GM21619 (cell line): ENCODE results near the gene SLC34A3.

Experiments used
- ATAC-seq: cut with Tn5 transposase; IDR thresholded peaks from one replicate; pipeline ENCODE4 v1.9.1; 2021; ENCODE audit not compliant: unreplicated experiment

Gene SLC34A3

DNA sequence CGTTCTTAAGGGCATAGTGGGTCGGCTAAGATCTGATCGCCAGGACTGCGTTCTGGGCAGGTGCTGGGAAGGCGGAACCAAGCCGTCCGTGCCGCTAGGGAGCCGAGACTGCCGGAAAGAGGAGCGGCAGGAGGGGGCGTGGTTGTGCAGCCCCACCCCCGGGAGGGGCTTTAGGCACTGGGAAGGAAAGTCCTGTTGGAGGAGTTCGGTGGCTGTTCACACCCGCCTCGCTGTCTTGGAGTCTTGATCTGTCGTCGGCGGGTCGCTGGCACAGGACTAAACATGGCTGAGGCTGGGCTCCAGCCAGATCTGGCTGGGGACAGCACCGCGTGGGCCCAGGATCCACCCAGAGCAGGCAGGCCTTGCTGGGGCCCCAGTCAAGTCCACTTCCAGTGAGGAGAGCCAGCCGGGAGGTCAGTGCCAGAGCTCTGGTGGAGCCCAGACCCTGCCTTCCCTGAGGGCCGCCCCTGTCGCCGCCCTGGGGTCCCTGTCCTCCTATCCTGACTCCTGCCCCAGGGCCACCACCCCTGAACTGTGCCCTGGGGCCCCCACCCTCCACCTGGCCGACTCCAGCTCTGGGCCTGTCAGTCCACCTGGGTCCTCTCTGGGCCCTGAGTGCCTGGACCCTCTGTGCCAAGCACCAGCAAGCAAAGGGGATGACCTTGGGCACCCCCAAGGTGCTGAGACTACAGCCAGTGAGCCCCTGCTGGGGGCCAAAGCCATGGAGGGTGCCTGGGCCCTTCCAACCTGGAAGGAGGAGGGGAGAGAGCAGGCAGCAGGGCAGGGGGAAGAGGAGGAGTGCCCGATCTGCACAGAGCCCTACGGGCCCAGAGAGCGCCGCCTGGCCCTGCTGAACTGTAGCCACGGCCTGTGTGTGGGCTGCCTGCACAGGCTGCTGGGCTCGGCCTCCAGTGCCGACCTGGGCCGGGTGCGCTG is 13.2 kb upstream of the SLC34A3 start:
- no peak for ATAC-seq

DNA sequence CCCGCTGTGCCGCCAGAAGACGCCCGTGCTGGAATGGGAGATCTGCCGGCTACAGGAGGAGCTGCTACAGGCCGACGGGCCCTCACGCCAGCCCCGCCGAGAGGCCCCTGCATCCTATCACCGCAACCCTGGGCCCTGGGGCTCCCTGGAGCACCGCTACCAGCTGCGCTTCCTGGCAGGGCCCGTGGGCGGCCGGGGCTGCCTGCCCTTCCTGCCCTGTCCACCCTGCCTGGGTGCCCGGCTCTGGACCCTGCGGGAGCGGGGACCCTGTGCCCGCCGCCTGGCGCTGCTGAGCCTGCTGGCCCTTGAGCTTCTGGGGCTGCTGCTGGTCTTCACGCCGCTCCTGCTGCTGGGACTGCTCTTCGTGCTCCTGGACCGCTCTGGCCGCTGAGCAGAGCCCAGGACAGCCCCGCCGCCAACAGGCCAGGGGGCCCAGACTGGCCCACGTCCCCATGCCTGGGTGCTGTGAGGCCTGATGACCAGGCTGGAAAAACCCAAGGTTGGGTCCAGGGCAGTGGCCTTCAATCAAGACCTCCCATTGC is 12.4 kb upstream of the SLC34A3 start:
- ATAC-seq = no peak

DNA sequence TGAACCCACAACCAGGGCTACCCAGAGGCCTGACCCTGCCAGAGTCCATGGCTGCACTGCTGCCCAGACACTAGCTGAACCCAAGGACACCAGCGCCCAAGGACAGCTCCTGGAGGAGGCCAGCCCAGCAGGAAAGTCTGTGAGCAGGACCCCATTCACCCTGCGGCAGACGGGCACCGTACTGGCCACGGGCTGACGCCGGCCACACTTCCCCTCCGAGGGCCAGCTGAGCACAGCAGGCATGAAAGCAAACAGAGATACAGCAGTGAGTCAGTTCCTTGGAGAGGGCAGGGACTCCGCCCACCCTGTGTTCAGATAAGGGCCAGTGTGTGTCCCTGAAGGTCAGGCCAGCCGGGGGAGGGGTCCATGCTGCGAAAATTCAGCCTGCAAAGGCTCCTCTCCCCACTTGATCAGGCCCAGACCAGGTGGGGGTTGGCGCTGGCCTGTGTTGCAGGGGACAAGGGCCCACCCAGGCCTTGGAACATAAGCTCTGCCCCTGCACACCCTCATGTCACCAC is 11.9 kb upstream of the SLC34A3 start:
- ATAC-seq = no peak

DNA sequence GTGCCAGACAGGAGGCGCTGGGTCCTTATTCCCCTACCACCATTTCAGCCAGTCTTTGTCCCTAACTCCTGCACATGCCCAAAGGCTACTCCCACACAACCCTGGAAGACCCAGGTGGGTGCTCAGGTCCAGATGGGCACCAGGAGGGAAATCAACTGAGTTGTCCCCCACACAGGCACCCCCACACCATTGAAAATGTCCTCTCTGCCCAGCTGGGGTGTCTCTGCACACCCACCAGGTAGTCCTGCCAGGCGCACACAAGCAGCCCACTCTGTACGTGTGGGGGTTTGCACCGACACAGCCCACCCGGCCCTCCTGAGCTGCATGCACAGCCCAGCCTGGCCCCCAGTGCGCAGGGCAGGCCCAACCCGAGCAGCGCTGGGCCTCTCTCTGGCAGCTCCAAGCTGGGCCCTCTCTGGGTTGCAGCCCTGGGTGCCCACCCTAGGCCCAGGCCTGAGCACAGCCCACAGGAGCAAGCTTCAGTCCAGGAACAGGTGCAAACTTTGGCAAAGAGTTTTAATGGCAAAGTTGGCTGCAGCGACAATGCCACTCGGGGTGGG is 10.9 kb upstream of the SLC34A3 start:
- no peak for ATAC-seq

DNA sequence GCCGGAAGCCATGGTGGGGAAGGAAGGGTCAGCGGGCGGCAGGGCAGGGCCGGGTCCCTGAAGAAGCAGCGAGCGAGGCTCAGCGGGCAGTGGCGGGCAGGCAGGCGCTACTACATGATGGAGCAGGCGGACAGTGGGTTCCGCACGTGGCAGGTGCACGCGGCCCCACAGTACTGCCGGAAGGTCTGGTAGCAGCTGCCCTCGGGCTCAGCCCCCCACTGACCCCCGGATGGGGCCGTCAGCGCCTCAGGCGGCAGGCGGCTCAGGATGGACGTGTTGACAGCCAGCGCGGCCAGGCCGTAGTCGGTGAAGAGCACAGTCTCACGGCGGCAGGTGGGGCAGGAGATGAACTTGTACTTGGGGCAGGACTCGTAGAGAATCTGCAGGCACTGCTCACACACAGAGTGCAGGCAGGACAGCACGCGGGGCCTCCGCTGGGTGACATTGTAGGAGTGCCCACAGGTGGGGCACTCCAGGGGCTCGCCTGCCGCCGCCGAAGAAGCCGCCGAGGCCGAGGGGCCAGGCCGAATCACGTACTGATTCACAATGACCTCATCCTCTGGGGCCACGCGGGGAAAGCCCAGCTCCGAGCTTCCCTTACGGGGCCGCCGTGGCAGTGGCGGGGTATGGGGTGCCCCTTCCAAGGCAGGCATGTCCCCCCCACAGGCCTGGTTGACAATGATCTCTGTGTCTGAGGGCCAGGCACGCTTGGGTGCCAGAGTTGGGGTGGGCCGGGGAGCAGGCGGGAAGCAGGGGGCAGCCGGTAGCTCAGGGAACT is 10.2 kb upstream of the SLC34A3 start:
- ATAC-seq = no peak

DNA sequence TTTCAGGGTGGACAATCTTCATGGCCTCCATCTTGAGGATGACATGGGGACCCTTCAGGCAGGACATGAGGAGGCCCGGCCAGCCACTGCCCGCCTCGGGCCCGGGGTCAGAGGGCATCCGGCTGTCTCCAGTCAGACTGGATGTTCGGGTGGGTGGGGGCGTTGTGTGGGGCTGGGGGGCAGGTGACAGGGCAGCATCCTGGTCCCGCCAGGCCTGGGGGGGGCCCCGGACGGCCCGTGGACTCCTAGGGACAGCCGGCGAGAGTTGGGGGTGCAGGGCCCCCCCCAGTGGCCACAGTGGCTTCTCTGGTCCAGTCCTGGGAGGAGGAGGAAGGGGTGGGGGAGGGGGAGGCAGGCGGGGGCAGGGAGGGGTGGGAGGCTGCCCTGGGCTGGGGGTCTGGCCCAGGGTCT is 9.6 kb upstream of the SLC34A3 start:
- ATAC-seq = no peak

DNA sequence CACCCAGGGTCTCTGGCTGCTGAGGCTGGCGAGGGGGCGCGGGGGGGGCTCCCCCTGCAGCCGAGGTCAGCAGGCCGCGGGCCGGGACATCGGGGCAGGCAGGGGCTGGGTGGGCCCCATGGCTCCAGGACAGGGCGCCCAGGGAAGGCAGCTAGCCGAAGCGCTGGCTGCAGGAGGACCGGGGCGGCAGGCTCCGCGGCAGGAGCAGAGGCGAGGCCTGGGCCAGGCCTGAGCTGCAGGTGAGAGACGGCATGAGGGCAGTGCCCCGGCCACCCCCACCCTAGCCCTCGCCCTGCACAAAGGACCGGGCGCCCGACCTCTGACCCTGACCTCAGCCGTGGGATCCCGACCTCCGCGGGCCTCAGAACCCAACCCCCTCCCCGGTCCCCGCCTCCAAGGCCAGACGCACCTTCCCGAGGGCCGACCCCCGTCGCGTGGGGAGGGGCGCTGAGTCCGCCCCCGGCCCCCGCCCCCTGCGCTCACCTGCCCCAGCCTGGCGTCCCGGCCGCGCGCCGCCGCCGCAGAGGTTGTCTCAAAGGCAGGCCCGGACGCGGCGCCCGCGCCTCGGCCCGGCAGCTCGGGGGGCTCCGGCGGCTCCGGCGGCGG is 9.1 kb upstream of the SLC34A3 start:
- ATAC-seq = no peak

DNA sequence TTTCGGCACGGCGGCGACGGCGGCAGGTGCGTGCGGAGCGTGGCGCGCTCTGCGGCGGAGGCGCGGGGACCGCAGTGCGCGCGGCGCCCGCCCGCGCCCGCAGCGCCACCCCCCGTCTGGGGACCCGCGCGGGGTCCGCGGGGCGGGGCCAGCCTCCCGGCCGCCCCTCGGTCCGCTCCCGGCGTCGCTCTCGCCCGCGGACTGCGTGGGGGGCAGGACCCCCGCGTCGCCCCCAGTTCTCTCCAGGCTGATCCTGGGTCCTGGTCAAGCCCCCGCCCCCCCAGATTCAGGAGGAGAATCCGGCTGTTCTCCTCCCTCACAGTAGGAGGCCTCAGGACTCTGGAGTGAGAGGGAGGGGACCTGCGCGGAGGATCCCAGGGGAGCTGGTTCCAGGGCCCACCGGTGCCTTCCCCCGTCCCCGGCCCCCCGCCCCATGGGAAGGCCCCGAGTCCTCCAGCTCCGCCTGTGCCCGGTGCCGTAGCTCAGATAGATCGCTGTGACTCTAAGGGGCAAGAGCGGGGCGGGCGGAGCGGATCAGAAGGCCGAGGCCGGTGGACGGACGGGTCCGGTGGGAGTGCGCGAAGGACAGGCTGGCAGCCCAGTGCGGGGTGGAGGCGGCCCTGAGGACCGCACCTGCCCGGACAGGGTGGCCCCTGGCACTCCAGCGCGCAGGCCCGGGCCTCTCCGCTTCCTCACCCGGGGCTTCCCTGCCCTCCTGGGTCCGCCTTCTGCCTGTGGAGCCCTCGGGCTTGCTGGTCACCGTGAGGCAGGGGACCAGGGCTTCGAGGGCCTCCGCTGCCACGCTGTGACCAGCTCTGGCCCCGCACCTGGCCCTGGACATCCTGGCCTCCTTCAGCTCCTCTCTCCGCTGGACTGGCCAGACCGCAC is 8.3 kb upstream of the SLC34A3 start, which contains the start of gene RNF208:
Gene RNF208, minus strand, starts transcription at position 51 of the 888 bp plus-strand sequence. CDS start 1,028 bp downstream, outside the sequence.
- peak; percentile 3 for ATAC-seq

DNA sequence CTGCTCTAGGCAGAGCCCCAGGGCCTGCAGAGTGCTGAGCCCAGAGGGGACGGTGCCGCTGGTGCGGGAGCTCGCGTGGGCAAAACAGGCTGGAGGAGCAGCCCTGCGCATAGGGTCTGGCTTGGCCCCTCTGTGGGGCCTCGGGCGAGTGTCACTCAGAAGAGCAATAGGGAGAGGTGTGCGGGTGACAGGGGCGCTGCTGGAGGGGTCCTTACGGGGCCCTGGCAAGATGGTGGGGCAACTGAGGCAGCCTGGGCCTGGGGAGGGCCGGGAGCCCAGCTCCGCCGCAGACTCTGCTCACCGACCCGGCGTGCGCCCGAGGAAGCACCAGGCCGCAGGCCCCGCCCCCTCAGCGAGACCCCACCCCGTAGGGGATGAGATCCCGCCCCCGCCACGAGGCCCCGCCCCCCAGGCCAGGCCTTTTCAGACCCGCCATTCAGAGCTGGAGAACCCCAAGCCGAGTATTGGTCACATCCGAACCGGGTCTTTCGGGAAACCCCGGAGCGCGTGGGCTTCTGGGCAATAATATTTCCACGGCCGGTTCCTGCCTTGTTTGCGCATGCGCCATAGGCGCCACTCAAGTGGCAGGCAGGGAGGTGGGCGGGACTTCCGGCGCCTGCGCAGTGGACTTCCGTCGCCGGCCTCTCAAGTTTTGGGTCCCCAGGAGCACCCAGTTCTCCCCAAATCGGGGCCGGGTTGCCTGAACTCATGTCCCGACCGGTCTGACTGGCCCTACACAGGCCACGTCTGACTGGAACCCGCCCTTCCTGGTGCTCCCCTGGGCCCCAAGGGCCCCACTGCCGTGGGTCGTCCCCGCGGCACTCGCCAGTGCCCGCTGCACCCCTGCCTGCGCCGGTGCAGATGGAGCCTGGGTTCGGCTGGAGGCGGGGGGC is 7.4 kb upstream of the SLC34A3 start:
- ATAC-seq = peak; percentile 64

DNA sequence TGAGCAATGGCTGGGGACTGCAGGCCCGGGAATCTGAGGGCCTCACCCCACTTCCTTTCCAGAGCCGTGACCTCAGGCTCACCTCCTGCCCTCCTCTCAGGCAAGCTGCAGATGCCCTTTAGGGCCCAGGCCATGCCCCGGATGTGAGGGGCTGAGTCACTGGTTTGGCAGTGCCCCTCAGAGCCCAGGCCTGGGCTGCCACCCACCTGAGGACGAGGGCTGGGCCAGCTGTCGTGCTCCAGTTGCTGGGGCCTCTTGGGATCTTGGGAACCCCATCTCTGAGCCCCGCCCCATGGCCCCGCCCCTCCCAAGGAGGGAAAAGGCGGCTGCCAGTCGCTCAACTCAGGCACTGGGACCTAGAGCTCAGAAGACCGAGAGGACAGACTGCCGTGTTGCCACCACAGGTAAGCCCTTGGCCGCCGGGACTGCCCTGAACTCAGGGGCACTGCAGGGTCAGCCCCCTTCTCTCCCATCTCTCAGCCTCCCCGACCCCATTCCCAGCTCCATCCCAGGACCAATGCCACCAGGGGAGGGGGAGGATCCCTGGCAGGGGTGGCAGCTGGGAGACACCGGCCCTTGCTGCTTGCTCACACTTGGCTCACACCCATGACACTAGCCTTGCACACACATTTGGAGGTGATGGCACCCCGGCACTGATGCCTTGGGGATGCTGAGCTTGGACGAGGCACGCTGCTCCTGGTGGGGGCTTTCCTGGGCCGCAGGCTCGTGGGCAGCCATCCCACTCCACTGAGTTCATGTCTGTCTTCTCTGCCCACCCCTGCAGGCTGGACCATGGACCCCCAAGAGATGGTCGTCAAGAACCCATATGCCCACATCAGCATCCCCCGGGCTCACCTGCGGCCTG is 5.6 kb upstream of the SLC34A3 start, which contains the start of gene CYSRT1:
Gene CYSRT1, plus strand, starts transcription at position 345 of the 865 bp plus-strand sequence. Its CDS starts 448 bp downstream, at position 793.
- ATAC-seq = no peak

DNA sequence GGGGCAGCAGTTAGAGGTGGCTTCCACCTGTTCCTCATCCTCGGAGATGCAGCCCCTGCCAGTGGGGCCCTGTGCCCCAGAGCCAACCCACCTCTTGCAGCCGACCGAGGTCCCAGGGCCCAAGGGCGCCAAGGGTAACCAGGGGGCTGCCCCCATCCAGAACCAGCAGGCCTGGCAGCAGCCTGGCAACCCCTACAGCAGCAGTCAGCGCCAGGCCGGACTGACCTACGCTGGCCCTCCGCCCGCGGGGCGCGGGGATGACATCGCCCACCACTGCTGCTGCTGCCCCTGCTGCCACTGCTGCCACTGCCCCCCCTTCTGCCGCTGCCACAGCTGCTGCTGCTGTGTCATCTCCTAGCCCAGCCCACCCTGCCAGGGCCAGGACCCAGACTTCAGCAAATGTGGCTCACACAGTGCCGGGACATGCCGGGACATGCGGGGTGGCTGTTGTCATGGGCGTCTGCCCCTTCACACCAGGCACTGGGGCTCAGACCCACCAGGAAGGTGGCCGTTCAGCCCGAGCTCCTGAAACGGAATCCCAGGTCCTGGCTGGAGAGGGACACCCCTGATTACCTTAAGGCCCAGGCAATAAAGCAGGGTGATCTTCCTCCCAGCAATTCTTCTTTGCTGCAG is 4.9 kb upstream of the SLC34A3 start:
- ATAC-seq = no peak

DNA sequence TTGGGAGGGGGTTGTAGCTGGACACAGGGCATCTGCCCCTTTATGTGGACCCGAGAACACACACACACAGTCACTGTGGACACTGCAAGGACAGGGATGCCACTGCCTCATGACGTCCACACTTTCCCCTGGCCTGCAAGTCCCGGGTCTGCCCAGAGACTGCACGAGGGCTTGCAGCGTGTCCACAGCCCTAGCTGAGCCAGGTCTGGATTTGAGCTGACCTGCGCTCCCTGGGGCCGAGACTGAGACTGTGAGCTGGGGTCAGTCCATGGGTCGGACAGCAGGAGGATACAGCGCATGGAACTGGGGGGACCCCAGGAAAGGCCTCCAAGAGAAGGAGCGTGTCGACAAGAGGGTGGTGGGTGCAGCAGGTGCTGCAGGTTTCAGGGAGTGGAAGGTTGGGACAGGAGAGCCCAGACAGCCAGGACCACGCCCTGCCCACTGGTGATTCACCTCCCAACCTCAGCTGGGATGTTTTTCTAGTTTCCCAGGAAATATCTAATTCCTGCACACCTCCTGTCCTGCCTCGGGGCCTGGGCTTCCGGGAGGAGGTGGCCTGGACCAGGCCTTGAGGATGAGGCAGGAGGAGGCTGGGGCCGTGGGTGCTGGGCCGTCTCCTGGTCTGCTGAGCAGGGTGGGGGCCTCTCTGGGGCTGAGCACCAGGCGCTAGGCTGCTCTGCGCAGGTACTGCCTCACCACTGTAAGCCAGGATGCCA is 4.2 kb upstream of the SLC34A3 start:
- no peak for ATAC-seq

DNA sequence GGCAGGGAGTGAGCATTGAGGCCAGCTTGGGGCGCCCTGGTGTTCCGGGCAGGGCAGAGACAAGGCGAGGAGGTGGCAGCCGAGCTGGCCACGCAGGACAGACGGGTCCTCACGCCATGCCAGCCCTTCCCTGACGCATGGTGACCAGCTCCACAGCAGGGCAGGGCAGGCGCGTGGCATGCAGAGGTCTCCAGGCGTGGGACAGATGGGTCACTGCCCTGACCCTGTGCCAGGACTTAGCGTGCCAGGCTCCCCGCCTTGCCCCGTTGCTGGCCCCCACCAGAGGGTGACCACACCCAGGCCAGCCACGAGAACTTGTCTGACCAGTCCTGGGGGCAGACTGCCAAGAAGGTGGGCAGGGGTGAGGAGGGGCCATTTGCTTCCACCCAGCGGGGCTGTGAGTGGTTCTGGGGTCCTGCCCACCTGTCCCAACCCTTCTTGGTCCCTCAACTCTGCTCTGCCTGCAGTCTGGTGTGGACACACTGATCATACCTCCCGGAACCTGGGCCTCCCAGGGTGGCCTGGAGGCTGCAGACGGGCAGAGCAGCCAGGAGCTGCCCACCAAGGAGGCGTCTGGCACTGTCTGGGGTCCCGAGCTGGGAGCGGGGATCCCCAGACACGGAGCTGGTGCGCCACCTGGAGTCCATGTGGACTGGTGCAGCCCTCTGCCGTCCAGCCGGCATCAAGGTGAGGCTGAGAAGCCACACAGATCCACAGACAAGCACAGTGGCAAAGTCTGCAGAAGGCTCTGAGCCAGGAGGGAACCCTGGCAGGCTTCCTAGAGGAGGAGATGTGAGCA is 3.4 kb upstream of the SLC34A3 start, which contains the start of gene RNF224:
Gene RNF224, plus strand, starts transcription at position 449 of the 799 bp plus-strand sequence. CDS start 834 bp downstream, outside the sequence.
- no peak for ATAC-seq

DNA sequence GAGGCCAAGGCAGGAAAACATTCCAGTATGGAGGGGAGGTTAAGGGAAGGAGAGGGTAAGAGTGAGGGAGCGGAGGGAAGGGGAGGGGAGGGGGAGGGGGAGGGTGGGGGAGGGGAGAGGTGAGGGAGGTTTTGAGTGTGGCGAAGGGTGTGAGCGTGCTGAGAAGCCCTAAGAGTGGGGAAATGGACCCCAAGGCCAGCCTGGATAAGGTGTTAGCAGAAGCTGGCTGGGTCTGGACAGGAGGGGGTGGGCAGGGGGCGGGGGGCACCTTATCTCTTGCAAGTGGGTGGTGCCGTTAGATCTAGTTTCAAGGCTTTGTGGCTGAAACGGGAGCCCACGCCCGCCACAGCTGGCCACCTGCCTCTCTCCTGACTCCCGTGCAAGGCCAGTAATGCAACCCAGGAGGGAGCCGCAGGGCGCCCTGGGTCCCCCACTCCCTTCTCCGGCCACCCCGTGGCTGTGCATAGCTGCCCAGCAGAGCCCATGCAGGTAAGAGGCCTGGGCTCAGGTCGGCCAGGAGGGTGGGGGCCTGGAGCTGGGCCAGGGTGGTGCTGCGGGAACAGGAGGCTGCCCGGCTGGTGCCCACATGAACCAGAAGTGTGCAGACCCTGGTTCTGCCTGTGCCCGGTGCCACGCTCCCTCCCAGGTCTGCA is 2.7 kb upstream of the SLC34A3 start:
- no peak for ATAC-seq

DNA sequence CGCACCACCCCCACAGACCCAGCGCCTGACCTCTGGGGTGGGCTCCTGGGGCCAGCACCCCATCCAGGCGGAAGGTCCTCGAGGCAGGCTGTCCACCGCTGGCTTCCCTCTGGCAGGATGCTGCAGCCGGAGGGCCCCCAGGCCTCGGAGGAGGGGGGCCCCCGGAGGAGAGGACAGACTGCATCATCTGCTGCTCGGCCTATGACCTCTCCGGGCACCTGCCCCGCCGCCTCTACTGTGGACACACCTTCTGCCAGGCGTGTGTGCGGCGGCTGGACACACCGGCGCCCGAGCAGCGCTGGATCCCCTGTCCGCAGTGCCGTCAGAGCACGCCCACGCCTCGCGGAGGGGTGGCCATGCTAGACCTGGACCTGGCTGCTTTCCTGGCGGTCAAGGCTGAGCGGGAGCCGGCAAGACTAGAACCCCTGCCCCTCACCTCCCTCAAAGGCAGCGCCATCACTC is 2.2 kb upstream of the SLC34A3 start:
- ATAC-seq = no peak
